Large intestine (tissue), 3 donors: ENCODE results near the gene EPHA8. TPM values are rescaled to one million over a fixed set of nuclear protein-coding genes. Genes with fewer than 3 reads are reported as not detected.

Experiments
- DNase-seq, 2 donors: peaks; one replicate each; pipeline versions ENCODE4 v3.0.0 to v3.0.0-alpha.2; 2013
- H3K27ac ChIP-seq: one replicate; pipeline ENCODE4 v1.5.1; 2013; ENCODE audit warnings: low read length
- H3K27me3 ChIP-seq: 2 replicates; pipeline ENCODE4 v1.6.1; 2013; ENCODE audit warnings: low read length; ENCODE audit not compliant: control insufficient read depth, insufficient read depth
- H3K36me3 ChIP-seq: 2 replicates; pipeline ENCODE4 v1.6.1; 2013; ENCODE audit warnings: low read length; ENCODE audit not compliant: control insufficient read depth, insufficient read depth
- H3K4me1 ChIP-seq: one replicate; pipeline ENCODE4 v1.6.1; 2013; ENCODE audit warnings: low read length; ENCODE audit not compliant: control insufficient read depth, insufficient read depth
- H3K4me3 ChIP-seq: one replicate; pipeline ENCODE4 v1.5.1; 2013; ENCODE audit warnings: low read length
- H3K9me3 ChIP-seq: one replicate; pipeline ENCODE4 v1.6.1; 2013; ENCODE audit warnings: mild to moderate bottlenecking, low read depth, low read length, moderate library complexity; ENCODE audit not compliant: control insufficient read depth
- WGBS: methylation state at CpG from one replicate; pipeline ENCODE4 v1.1.5; 2013; ENCODE audit warnings: low lambda C conversion rate; ENCODE audit not compliant: insufficient coverage; 5-methylcytosine and 5-hydroxymethylcytosine counted together
- polyA plus RNA-seq: library from polyadenylated mRNA; unstranded; fragments of 120-200 nt; gene quantifications from one replicate; pipeline ENCODE4 v1.2.1, GENCODE V29; 2013

EPHA8 gene
- polyA plus RNA-seq, 1 donor, result 0.57 TPM

DNA sequence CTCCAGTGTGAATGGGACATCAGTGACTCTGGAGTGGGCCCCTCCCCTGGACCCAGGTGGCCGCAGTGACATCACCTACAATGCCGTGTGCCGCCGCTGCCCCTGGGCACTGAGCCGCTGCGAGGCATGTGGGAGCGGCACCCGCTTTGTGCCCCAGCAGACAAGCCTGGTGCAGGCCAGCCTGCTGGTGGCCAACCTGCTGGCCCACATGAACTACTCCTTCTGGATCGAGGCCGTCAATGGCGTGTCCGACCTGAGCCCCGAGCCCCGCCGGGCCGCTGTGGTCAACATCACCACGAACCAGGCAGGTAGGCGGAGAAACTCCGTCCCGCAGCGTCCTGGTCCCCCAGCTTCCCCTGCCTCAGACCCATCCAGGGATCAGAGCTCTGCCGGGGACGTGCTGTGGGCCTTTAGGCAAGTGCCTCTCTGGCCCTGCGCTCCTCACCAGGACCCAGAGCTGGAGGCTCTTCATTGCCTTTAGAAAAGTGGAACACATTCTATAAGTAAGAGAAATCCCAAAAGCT lies 25.7 kb downstream of the EPHA8 start:
- no peak overlapping the region for H3K4me3 ChIP-seq
- H3K4me1 ChIP-seq, result no peaks in the 10 kb centered on the region
- no CpG with 5 or more reads among the region's 24 CpGs for WGBS
- peaks cover 3% of the 10 kb centered on the region for H3K9me3 ChIP-seq
- no peak overlapping the region for H3K27ac ChIP-seq
- H3K36me3 ChIP-seq, result no peaks in the 10 kb centered on the region
- H3K27me3 ChIP-seq, result peaks cover 19% of the 10 kb centered on the region
- DNase-seq, result no peak

GRCh38 chr1:22591576-22591975 lies 28.3 kb downstream of the EPHA8 start:
- Histone ChIP-seq H3K4me3 (no peak overlapping the region), H3K36me3 (no peaks in the 10 kb centered on the region), H3K27me3 (peaks cover 28% of the 10 kb centered on the region), H3K27ac (no peak overlapping the region), H3K9me3 (peaks cover 3% of the 10 kb centered on the region), H3K4me1 (no peaks in the 10 kb centered on the region)
- no peak for DNase-seq
- WGBS, result no CpG with 5 or more reads among the region's 8 CpGs

DNA sequence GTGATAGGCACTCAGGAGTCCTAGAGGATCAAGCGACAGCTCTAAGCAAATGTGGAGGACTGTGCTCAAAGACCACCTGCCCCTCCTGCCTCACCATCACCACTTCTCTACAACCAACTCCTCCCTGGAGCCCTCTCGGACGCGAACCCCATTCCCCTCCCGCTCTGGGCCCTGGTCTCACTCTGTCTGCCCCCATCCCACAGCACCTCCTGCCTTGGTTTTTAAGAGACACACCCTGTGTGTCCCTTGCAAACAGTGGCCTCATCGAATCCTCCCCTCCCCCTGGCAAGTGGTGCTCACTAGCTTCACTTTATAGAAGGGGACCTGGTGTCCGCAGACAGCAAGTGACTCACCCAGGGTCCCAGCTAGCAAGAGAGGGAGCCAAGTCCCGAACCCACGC lies 28.8 kb downstream of the EPHA8 start:
- no CpG with 5 or more reads among the region's 9 CpGs for WGBS
- Histone ChIP-seq H3K36me3 (no peaks in the 10 kb centered on the region), H3K4me1 (no peaks in the 10 kb centered on the region), H3K4me3 (no peak overlapping the region), H3K9me3 (peaks cover 3% of the 10 kb centered on the region), H3K27me3 (peaks cover 28% of the 10 kb centered on the region), H3K27ac (no peak overlapping the region)
- DNase-seq, result no peak

DNA sequence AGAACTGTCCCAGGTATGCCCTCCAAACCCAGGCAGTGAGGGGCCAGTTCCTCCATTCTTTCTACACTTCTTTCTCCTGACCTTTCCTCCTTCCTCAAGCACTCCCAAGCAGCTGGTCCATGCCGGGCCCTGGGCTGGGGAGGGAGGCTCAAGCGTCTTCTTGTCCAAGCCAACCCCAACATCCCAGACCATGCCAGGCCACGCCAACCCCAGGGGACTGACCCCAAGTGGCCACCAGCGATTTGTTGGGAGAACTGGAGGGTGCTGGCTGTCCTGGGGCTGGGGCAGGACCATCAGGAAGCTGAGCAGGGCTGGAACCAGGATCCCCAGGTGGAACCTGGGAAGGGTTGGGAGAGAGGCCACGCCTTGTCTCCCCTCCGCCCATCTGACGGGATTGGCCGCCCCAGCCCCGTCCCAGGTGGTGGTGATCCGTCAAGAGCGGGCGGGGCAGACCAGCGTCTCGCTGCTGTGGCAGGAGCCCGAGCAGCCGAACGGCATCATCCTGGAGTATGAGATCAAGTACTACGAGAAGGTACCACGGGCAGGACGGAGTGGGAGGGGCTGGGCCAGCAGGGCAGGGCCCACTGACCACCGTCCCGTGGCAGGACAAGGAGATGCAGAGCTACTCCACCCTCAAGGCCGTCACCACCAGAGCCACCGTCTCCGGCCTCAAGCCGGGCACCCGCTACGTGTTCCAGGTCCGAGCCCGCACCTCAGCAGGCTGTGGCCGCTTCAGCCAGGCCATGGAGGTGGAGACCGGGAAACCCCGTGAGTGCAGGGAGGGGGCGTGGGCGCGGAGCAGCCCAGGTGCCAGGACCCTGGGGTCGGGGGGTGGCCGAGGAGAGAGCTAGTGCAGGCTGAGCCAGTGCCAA lies 29.9 kb downstream of the EPHA8 start:
- Histone ChIP-seq H3K27me3 (peaks cover 33% of the 10 kb centered on the region), H3K4me1 (no peaks in the 10 kb centered on the region), H3K27ac (no peak overlapping the region), H3K36me3 (no peaks in the 10 kb centered on the region), H3K9me3 (peaks cover 3% of the 10 kb centered on the region), H3K4me3 (no peak overlapping the region)
- peak; percentile 5 to 21 for DNase-seq
- no CpG with 5 or more reads among the region's 38 CpGs for WGBS

- Histone ChIP-seq H3K27me3 (peaks cover 38% of the 10 kb centered on the region), H3K4me3 (no peak overlapping the region), H3K4me1 (no peaks in the 10 kb centered on the region), H3K9me3 (peaks cover 3% of the 10 kb centered on the region), H3K36me3 (no peaks in the 10 kb centered on the region), H3K27ac (no peak overlapping the region)
- no CpG with 5 or more reads among the region's 10 CpGs for WGBS
- no peak for DNase-seq
These were observed 31.1 kb downstream of the EPHA8 start for GRCh38 chr1:22594396-22594795.

DNA sequence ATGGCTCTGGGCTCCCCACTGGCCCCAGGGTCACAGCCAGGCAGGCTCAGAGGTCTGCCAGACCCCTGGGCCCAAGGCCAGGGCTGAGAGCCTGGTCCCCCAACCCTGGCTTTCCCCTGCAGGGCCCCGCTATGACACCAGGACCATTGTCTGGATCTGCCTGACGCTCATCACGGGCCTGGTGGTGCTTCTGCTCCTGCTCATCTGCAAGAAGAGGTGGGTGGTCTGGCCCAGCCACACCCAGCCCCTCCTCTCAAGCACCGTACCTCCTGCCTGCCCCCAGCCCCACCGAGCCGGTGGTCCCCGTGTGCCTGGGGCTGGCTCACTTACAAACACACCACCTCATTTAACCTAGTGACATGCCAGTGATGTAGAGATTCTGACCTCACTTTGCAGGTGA lies 31.8 kb downstream of the EPHA8 start:
- H3K4me1 ChIP-seq, result no peaks in the 10 kb centered on the region
- no peak overlapping the region for H3K27ac ChIP-seq
- no CpG with 5 or more reads among the region's 7 CpGs for WGBS
- no peak overlapping the region for H3K4me3 ChIP-seq
- DNase-seq, result no peak
- peaks cover 3% of the 10 kb centered on the region for H3K9me3 ChIP-seq
- H3K27me3 ChIP-seq, result peaks cover 38% of the 10 kb centered on the region
- no peaks in the 10 kb centered on the region for H3K36me3 ChIP-seq

GRCh38 chr1:22597301-22597965 lies 34.1 kb downstream of the EPHA8 start:
- Histone ChIP-seq H3K36me3 (no peaks in the 10 kb centered on the region), H3K9me3 (peaks cover 3% of the 10 kb centered on the region), H3K27me3 (peaks cover 32% of the 10 kb centered on the region), H3K27ac (no peak overlapping the region), H3K4me1 (no peaks in the 10 kb centered on the region), H3K4me3 (no peak overlapping the region)
- no peak for DNase-seq
- no CpG with 5 or more reads among the region's 30 CpGs for WGBS

DNA sequence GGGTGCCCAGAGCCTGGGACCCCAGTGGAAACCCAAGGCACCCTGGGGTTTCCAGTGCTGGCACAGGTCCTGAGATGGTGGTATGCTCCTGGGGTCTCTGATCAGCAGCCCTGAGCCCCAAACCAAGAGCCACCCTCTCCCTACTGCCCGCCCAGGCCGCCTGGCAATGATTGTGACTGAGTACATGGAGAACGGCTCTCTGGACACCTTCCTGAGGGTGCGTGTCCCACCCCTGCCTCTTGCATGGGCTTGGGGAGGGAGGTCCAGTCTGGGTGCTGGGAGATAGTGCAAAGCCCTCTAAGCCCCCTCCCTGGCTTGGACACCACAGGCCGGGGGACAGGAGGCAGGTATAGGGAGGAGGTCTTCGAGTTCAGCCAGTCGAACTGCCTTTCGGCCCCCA lies 34.7 kb downstream of the EPHA8 start:
- no peaks in the 10 kb centered on the region for H3K36me3 ChIP-seq
- DNase-seq, result no peak
- peaks cover 26% of the 10 kb centered on the region for H3K27me3 ChIP-seq
- H3K9me3 ChIP-seq, result peaks cover 3% of the 10 kb centered on the region
- no peaks in the 10 kb centered on the region for H3K4me1 ChIP-seq
- H3K27ac ChIP-seq, result no peak overlapping the region
- no CpG with 5 or more reads among the region's 8 CpGs for WGBS
- H3K4me3 ChIP-seq, result no peak overlapping the region

GRCh38 chr1:22598736-22599135 lies 35.4 kb downstream of the EPHA8 start:
- no peak overlapping the region for H3K27ac ChIP-seq
- no peak overlapping the region for H3K4me3 ChIP-seq
- no CpG with 5 or more reads among the region's 24 CpGs for WGBS
- no peaks in the 10 kb centered on the region for H3K9me3 ChIP-seq
- DNase-seq, result no peak
- H3K27me3 ChIP-seq, result peaks cover 24% of the 10 kb centered on the region
- no peaks in the 10 kb centered on the region for H3K4me1 ChIP-seq
- no peaks in the 10 kb centered on the region for H3K36me3 ChIP-seq

DNA sequence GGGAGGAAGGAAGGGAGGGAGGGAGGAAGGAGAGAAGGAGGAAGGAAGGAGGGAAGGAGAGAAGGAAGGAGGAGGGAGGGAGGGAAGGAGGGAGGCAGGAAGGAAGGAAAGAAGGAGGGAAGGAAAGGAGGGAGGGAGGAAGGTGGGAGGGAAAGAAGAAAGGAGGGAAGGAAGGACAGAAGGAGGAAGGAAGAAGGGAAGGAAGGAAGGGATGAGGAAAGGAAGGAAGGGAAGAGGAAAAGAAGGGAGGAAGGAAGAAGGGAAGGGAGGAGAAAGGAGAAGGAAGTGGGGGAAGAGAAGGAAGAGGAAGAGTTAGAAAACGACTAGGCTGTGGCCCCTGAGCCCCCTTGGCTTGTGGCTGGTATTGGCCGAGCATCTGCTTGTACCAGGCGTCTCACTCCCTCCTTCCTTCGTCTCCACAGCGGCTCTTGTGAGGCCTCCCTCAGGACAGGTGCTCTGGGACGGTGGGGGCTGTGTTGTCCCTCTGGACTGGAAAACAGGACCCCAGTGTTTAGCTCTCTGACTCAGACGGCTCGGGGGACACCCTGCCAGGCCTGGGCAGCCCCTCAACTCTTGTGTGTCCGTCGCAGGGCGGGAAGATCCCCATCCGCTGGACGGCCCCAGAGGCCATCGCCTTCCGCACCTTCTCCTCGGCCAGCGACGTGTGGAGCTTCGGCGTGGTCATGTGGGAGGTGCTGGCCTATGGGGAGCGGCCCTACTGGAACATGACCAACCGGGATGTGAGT lies 37.0 kb downstream of the EPHA8 start:
- Histone ChIP-seq H3K9me3 (no peaks in the 10 kb centered on the region), H3K4me1 (no peaks in the 10 kb centered on the region), H3K27me3 (peaks cover 25% of the 10 kb centered on the region), H3K27ac (no peak overlapping the region), H3K36me3 (no peaks in the 10 kb centered on the region), H3K4me3 (no peak overlapping the region)
- 0% methylated on average over 1 of the region's 22 CpGs for WGBS
- no peak for DNase-seq
